Measurements from ENCODE around the gene ADGB.
"Not testable (repeated sequence)": the region's sequence is repeated elsewhere in the genome, so short reads cannot be mapped to it uniquely, and the experiment has no call there.

The ADGB gene

GRCh38 chr6:146791930-146792329 is 193.2 kb downstream of the ADGB start:
- H3K4me1 ChIP-seq = no peaks in the 10 kb centered on the region
- no peaks in the 10 kb centered on the region for H4K20me1 ChIP-seq
- no peak overlapping the region for H3K9ac ChIP-seq
- peaks cover 13 to 30% (median 23%) of the 10 kb centered on the region in 11 experiments; a peak in 21 of 22 replicates for H3K9me3 ChIP-seq (replicated peaks in 1 of 11)
- H3K27ac ChIP-seq = no peak overlapping the region
- no peak overlapping the region for H3K4me2 ChIP-seq
- no peak for TF ChIP-seq Cebpa-rat (IDR thresholded peaks at IDR 0.05)
- no peak overlapping the region for H3K4me3 ChIP-seq
- no peaks in the 10 kb centered on the region for H3K36me3 ChIP-seq
- no peaks in the 10 kb centered on the region for H3K27me3 ChIP-seq

- H3K27me3 ChIP-seq, H4K20me1 ChIP-seq: not testable (repeated sequence)
- H3K9me3 ChIP-seq (replicated peaks in 1 of 11) = peaks cover 13 to 30% (median 23%) of the 10 kb centered on the region in 11 experiments; a peak in 21 of 22 replicates
Observed at GRCh38 chr6:146793218-146793617, 194.4 kb downstream of the ADGB start.

GRCh38 chr6:146795479-146796133 is 196.8 kb downstream of the ADGB start:
- no peak overlapping the region for H3K9ac ChIP-seq
- no peak overlapping the region for H3K27ac ChIP-seq
- TF ChIP-seq Cebpa-rat (IDR thresholded peaks at IDR 0.05) = no peak
- peaks cover 13 to 30% (median 23%) of the 10 kb centered on the region in 11 experiments; a peak in 21 of 22 replicates for H3K9me3 ChIP-seq (replicated peaks in 1 of 11)
- H3K4me3 ChIP-seq = no peak overlapping the region
- H3K4me1 ChIP-seq = no peaks in the 10 kb centered on the region
- H4K20me1 ChIP-seq = no peaks in the 10 kb centered on the region
- H3K27me3 ChIP-seq = no peaks in the 10 kb centered on the region
- no peaks in the 10 kb centered on the region for H3K36me3 ChIP-seq
- H3K4me2 ChIP-seq = no peak overlapping the region

More at GRCh38 chr6:146793218-146793617, 194.4 kb downstream of the ADGB start:
- H3K4me1 ChIP-seq, H3K4me2 ChIP-seq, H3K36me3 ChIP-seq, H3K4me3 ChIP-seq, H3K9ac ChIP-seq, H3K27ac ChIP-seq: not testable (repeated sequence)

- H3K9ac ChIP-seq; H4K20me1 ChIP-seq; H3K36me3 ChIP-seq; H3K27ac ChIP-seq; H3K4me2 ChIP-seq; H3K9me3 ChIP-seq (replicated peaks in 1 of 11); H3K4me3 ChIP-seq; H3K27me3 ChIP-seq; H3K4me1 ChIP-seq: not testable (repeated sequence)
Observed at GRCh38 chr6:146803167-146803566, 204.4 kb downstream of the ADGB start.

GRCh38 chr6:146803601-146804000 is 204.8 kb downstream of the ADGB start:
- no peak overlapping the region for H3K9ac ChIP-seq
- H3K4me2 ChIP-seq = no peak overlapping the region
- no peaks in the 10 kb centered on the region for H4K20me1 ChIP-seq
- no peak for TF ChIP-seq Cebpa-rat (IDR thresholded peaks at IDR 0.05)
- no peaks in the 10 kb centered on the region for H3K27me3 ChIP-seq
- H3K27ac ChIP-seq = no peak overlapping the region
- H3K4me3 ChIP-seq = no peak overlapping the region
- H3K4me1 ChIP-seq = no peaks in the 10 kb centered on the region
- no peaks in the 10 kb centered on the region for H3K36me3 ChIP-seq
- no peaks in the 10 kb centered on the region for H3K9me3 ChIP-seq (replicated peaks in 1 of 11)

- no peaks in the 10 kb centered on the region for H3K36me3 ChIP-seq
- TF ChIP-seq Cebpa-rat (IDR thresholded peaks at IDR 0.05) = no peak
- H3K27ac ChIP-seq = no peak overlapping the region
- H3K4me1 ChIP-seq = no peaks in the 10 kb centered on the region
- H4K20me1 ChIP-seq = no peaks in the 10 kb centered on the region
- H3K9ac ChIP-seq = no peak overlapping the region
- H3K4me3 ChIP-seq = no peak overlapping the region
- no peak overlapping the region for H3K4me2 ChIP-seq
- H3K9me3 ChIP-seq (replicated peaks in 1 of 11) = no peaks in the 10 kb centered on the region
- no peaks in the 10 kb centered on the region for H3K27me3 ChIP-seq
Observed at GRCh38 chr6:146805546-146806325, 207.0 kb downstream of the ADGB start.

GRCh38 chr6:146809014-146809413 is 210.2 kb downstream of the ADGB start:
- H3K36me3 ChIP-seq; H3K9me3 ChIP-seq (replicated peaks in 1 of 11); H3K4me1 ChIP-seq; H3K27me3 ChIP-seq; H4K20me1 ChIP-seq; H3K27ac ChIP-seq; H3K4me3 ChIP-seq; H3K4me2 ChIP-seq; H3K9ac ChIP-seq: not testable (repeated sequence)

GRCh38 chr6:146812811-146813321 is 214.1 kb downstream of the ADGB start:
- not testable (repeated sequence) for H3K9me3 ChIP-seq (replicated peaks in 1 of 11); H3K4me1 ChIP-seq; H3K9ac ChIP-seq; H3K27ac ChIP-seq; H3K4me3 ChIP-seq; H3K4me2 ChIP-seq; H4K20me1 ChIP-seq; H3K36me3 ChIP-seq; H3K27me3 ChIP-seq

- Histone ChIP-seq H3K36me3 (no peaks in the 10 kb centered on the region), H3K9ac (no peak overlapping the region), H3K4me1 (no peaks in the 10 kb centered on the region), H3K4me3 (no peak overlapping the region), H3K9me3 (replicated peaks in 1 of 11) (no peaks in the 10 kb centered on the region), H3K27ac (no peak overlapping the region), H4K20me1 (no peaks in the 10 kb centered on the region), H3K4me2 (no peak overlapping the region), H3K27me3 (no peaks in the 10 kb centered on the region)
- TF ChIP-seq Cebpa-rat (IDR thresholded peaks at IDR 0.05) = no peak
Observed at GRCh38 chr6:146813554-146813953, 214.8 kb downstream of the ADGB start.

GRCh38 chr6:146814148-146814750 is 215.5 kb downstream of the ADGB start:
- TF ChIP-seq Cebpa-rat (IDR thresholded peaks at IDR 0.05) = no peak
- Histone ChIP-seq H3K9me3 (replicated peaks in 1 of 11) (no peaks in the 10 kb centered on the region), H3K36me3 (no peaks in the 10 kb centered on the region), H3K27me3 (no peaks in the 10 kb centered on the region), H4K20me1 (no peaks in the 10 kb centered on the region), H3K4me3 (no peak overlapping the region), H3K9ac (no peak overlapping the region), H3K4me2 (no peak overlapping the region), H3K4me1 (no peaks in the 10 kb centered on the region), H3K27ac (no peak overlapping the region)

GRCh38 chr6:146815511-146816462 is 217.0 kb downstream of the ADGB start:
- not testable (repeated sequence) for H3K4me1 ChIP-seq; H3K4me3 ChIP-seq; H3K9ac ChIP-seq; H4K20me1 ChIP-seq; H3K27ac ChIP-seq; H3K36me3 ChIP-seq; H3K9me3 ChIP-seq (replicated peaks in 1 of 11); H3K27me3 ChIP-seq; H3K4me2 ChIP-seq
